ENCODE results near the gene TNKS1BP1.

DNA sequence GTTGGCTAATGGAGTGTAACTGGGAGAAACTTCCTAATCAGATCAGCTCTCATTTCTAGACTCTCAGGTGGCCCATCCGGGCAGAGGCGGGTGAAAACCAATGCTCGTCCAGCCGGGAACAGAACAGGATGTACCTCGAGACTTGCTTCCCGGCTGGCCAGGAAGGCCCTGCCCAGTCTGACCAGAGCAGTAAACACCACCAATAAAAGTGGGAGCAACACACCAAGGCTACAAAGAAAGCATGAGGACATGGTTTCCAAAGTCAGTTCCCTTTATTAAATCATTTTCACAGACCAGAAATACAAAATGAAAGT lies 940 bp upstream of the TNKS1BP1 start:
- TF ChIP-seq, protein P1, sequence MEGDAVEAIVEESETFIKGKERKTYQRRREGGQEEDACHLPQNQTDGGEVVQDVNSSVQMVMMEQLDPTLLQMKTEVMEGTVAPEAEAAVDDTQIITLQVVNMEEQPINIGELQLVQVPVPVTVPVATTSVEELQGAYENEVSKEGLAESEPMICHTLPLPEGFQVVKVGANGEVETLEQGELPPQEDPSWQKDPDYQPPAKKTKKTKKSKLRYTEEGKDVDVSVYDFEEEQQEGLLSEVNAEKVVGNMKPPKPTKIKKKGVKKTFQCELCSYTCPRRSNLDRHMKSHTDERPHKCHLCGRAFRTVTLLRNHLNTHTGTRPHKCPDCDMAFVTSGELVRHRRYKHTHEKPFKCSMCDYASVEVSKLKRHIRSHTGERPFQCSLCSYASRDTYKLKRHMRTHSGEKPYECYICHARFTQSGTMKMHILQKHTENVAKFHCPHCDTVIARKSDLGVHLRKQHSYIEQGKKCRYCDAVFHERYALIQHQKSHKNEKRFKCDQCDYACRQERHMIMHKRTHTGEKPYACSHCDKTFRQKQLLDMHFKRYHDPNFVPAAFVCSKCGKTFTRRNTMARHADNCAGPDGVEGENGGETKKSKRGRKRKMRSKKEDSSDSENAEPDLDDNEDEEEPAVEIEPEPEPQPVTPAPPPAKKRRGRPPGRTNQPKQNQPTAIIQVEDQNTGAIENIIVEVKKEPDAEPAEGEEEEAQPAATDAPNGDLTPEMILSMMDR (IDR thresholded peaks at IDR 0.05; ENCODE audit: poor library complexity): no peak
- TF ChIP-seq EZH2 (IDR thresholded peaks at IDR 0.05; ENCODE audit: borderline replicate concordance): no peak
